HEK293 (cell line): ENCODE data around the gene PSTPIP1.
A peak's percentile ranks its signal among the peaks of the same experiment; 100 is the strongest.

Experiments
- AEBP2 ChIP-seq: fragments of 450-650 bp; formaldehyde crosslinking; IDR thresholded peaks from 2 replicates; pipeline ENCODE4 v1.5.1; 2016; ENCODE audit warnings: missing biosample characterization, missing genetic modification characterization, borderline replicate concordance
- FEZF1 ChIP-seq: fragments of 450-650 bp; formaldehyde crosslinking; IDR thresholded peaks from 2 replicates; pipeline ENCODE4 v1.5.1; 2016; ENCODE audit warnings: missing biosample characterization, missing genetic modification characterization
- GLI4 ChIP-seq: fragments of 450-650 bp; formaldehyde crosslinking; IDR thresholded peaks from 2 replicates; pipeline ENCODE4 v1.5.1; 2016; ENCODE audit warnings: missing biosample characterization, missing genetic modification characterization
- HOXD13 ChIP-seq: sonication (generic); formaldehyde crosslinking; IDR thresholded peaks from 2 replicates; pipeline ENCODE4 v1.8.0; 2022; ENCODE audit warnings: missing genetic modification reagents, borderline replicate concordance
- INSM2 ChIP-seq: fragments of 450-650 bp; formaldehyde crosslinking; IDR thresholded peaks from 2 replicates; pipeline ENCODE4 v1.5.1; 2016; ENCODE audit warnings: missing biosample characterization, missing genetic modification characterization
- KLF16 ChIP-seq: fragments of 450-650 bp; formaldehyde crosslinking; IDR thresholded peaks from 2 replicates; pipeline ENCODE4 v1.5.1; 2017; ENCODE audit warnings: missing biosample characterization, missing genetic modification characterization
- KLF8 ChIP-seq: fragments of 450-650 bp; formaldehyde crosslinking; IDR thresholded peaks from 2 replicates; pipeline ENCODE4 v1.5.1; 2016; ENCODE audit warnings: missing biosample characterization, missing genetic modification characterization
- MZF1 ChIP-seq: fragments of 450-650 bp; formaldehyde crosslinking; IDR thresholded peaks from 2 replicates; pipeline ENCODE4 v1.5.1; 2017; ENCODE audit warnings: missing biosample characterization, missing genetic modification characterization, borderline replicate concordance
- PBX3 ChIP-seq: sonication (generic); formaldehyde crosslinking; IDR thresholded peaks from 2 replicates; pipeline ENCODE4 v1.8.1; 2022; ENCODE audit warnings: mild to moderate bottlenecking, moderate library complexity, missing genetic modification reagents
- PRDM6 ChIP-seq: fragments of 450-650 bp; formaldehyde crosslinking; IDR thresholded peaks from 2 replicates; pipeline ENCODE4 v1.5.1; 2017; ENCODE audit warnings: missing biosample characterization, missing genetic modification characterization
- SETDB1 ChIP-seq: IDR thresholded peaks from one replicate; pipeline ENCODE4 v1.6.1; 2017; ENCODE audit warnings: mild to moderate bottlenecking, low read length, moderate library complexity, mixed read lengths; ENCODE audit not compliant: insufficient read length
- TCF7L2 ChIP-seq: IDR thresholded peaks from 2 replicates; pipeline ENCODE4 v1.6.1; 2011; ENCODE audit warnings: low read depth, mild to moderate bottlenecking, inconsistent platforms, low read length, moderate library complexity, borderline replicate concordance
- ZFP41 ChIP-seq: fragments of 450-650 bp; formaldehyde crosslinking; IDR thresholded peaks from 2 replicates; pipeline ENCODE4 v1.5.1; 2016; ENCODE audit warnings: missing biosample characterization, missing genetic modification characterization, borderline replicate concordance
- ZNF146 ChIP-seq: fragments of 450-650 bp; formaldehyde crosslinking; IDR thresholded peaks from 2 replicates; pipeline ENCODE4 v1.5.1; 2016; ENCODE audit warnings: missing biosample characterization, missing genetic modification characterization
- ZNF157 ChIP-seq: fragments of 450-650 bp; formaldehyde crosslinking; IDR thresholded peaks from 2 replicates; pipeline ENCODE4 v1.5.1; 2016; ENCODE audit warnings: missing biosample characterization, missing genetic modification characterization
- ZNF169 ChIP-seq: fragments of 450-650 bp; formaldehyde crosslinking; IDR thresholded peaks from 2 replicates; pipeline ENCODE4 v1.5.1; 2016; ENCODE audit warnings: missing biosample characterization, missing genetic modification characterization
- ZNF221 ChIP-seq: fragments of 450-650 bp; formaldehyde crosslinking; IDR thresholded peaks from 2 replicates; pipeline ENCODE4 v1.5.1; 2017; ENCODE audit warnings: missing biosample characterization, missing genetic modification characterization, borderline replicate concordance
- ZNF223 ChIP-seq: fragments of 450-650 bp; formaldehyde crosslinking; IDR thresholded peaks from 2 replicates; pipeline ENCODE4 v1.5.1; 2016; ENCODE audit warnings: missing biosample characterization, missing genetic modification characterization
- ZNF274 ChIP-seq, 2 experiments: fragments of 200-500 bp in 1 of 2; fragments of 450-650 bp in 1 of 2; sonication (Bioruptor generic) in 1 of 2; formaldehyde crosslinking in 1 of 2; IDR thresholded peaks; 2 replicates each; pipeline versions ENCODE4 v1.5.1 to v1.6.1; 2014 to 2016; ENCODE audit warnings: borderline replicate concordance in 1 of 2, inconsistent platforms in 1 of 2, low read length in 1 of 2, missing biosample characterization in 1 of 2, missing genetic modification characterization in 1 of 2
- ZNF391 ChIP-seq: fragments of 450-650 bp; formaldehyde crosslinking; IDR thresholded peaks from 2 replicates; pipeline ENCODE4 v1.5.1; 2016; ENCODE audit warnings: low read depth, missing biosample characterization, missing genetic modification characterization, borderline replicate concordance
- ZNF423 ChIP-seq: fragments of 450-650 bp; formaldehyde crosslinking; IDR thresholded peaks from 2 replicates; pipeline ENCODE4 v1.5.1; 2016; ENCODE audit warnings: missing biosample characterization, missing genetic modification characterization
- ZNF518A ChIP-seq: fragments of 450-650 bp; formaldehyde crosslinking; conservative IDR thresholded peaks from 2 replicates; pipeline ENCODE4 v1.5.1; 2016; ENCODE audit warnings: low read depth, missing biosample characterization, missing genetic modification characterization
- ZNF561 ChIP-seq: fragments of 450-650 bp; IDR thresholded peaks from 2 replicates; pipeline ENCODE4 v1.5.1; 2018; ENCODE audit warnings: missing biosample characterization, missing genetic modification characterization, borderline replicate concordance
- ZNF610 ChIP-seq: fragments of 450-650 bp; formaldehyde crosslinking; IDR thresholded peaks from 2 replicates; pipeline ENCODE4 v1.5.1; 2016; ENCODE audit warnings: missing biosample characterization, missing genetic modification characterization, borderline replicate concordance
- ZNF623 ChIP-seq: fragments of 450-650 bp; formaldehyde crosslinking; IDR thresholded peaks from 2 replicates; pipeline ENCODE4 v1.5.1; 2016; ENCODE audit warnings: missing biosample characterization, missing genetic modification characterization
- ZNF654 ChIP-seq: fragments of 450-650 bp; formaldehyde crosslinking; IDR thresholded peaks from 2 replicates; pipeline ENCODE4 v1.5.1; 2016; ENCODE audit warnings: low read depth, missing biosample characterization, missing genetic modification characterization
- ZNF658 ChIP-seq: fragments of 450-650 bp; formaldehyde crosslinking; IDR thresholded peaks from 2 replicates; pipeline ENCODE4; 2016; ENCODE audit warnings: missing biosample characterization, missing genetic modification characterization
- ZNF660 ChIP-seq: fragments of 450-650 bp; IDR thresholded peaks from 2 replicates; pipeline ENCODE4 v1.5.1; 2018; ENCODE audit warnings: missing biosample characterization, mild to moderate bottlenecking, missing genetic modification characterization
- ZNF677 ChIP-seq: fragments of 450-650 bp; IDR thresholded peaks from 2 replicates; pipeline ENCODE4 v1.5.0; 2018; ENCODE audit warnings: missing biosample characterization, mild to moderate bottlenecking, missing genetic modification characterization, moderate library complexity
- ZNF768 ChIP-seq: fragments of 450-650 bp; formaldehyde crosslinking; IDR thresholded peaks from 2 replicates; pipeline ENCODE4 v1.5.1; 2018; ENCODE audit warnings: missing biosample characterization, mild to moderate bottlenecking, missing genetic modification characterization
- ZNF843 ChIP-seq: fragments of 450-650 bp; formaldehyde crosslinking; IDR thresholded peaks from 2 replicates; pipeline ENCODE4 v1.5.1; 2016; ENCODE audit warnings: missing biosample characterization, missing genetic modification characterization

Gene PSTPIP1

GRCh38 chr15:76954744-76955143 is 40.2 kb upstream of the PSTPIP1 start (continued):
- TF ChIP-seq PBX3 (CRISPR knock-in tag) (no peak), ZNF169 (tag by site-specific recombination) (no peak), ZNF843 (tag by site-specific recombination) (peak; percentile 76), HOXD13 (CRISPR knock-in tag) (no peak), GLI4 (tag by site-specific recombination) (no peak), ZNF677 (tag by site-specific recombination) (no peak), ZNF223 (tag by site-specific recombination) (no peak), ZNF391 (tag by site-specific recombination) (no peak), ZNF768 (tag by site-specific recombination) (no peak), ZNF518A (tag by site-specific recombination) (no peak), ZNF274 (IDR thresholded peaks at IDR 0.05; ENCODE audit: low read length) (no peak), ZNF274 (tag by site-specific recombination; IDR thresholded peaks at IDR 0.05; ENCODE audit: borderline replicate concordance) (no peak), INSM2 (tag by site-specific recombination) (peak; percentile 87), ZFP41 (tag by site-specific recombination) (no peak), ZNF221 (tag by site-specific recombination) (no peak), ZNF660 (tag by site-specific recombination) (peak; percentile 68), PRDM6 (tag by site-specific recombination) (peak; percentile 92), SETDB1 (no peak), ZNF423 (tag by site-specific recombination) (no peak), AEBP2 (tag by site-specific recombination) (no peak), ZNF146 (tag by site-specific recombination) (no peak), TCF7L2 (no peak), ZNF157 (tag by site-specific recombination) (no peak), ZNF561 (no peak), MZF1 (no peak), ZNF658 (tag by site-specific recombination) (no peak), ZNF623 (tag by site-specific recombination) (no peak), ZNF654 (tag by site-specific recombination) (no peak), FEZF1 (tag by site-specific recombination) (peak; percentile 77), KLF16 (no peak), KLF8 (tag by site-specific recombination) (0 out of 2 replicates have a peak, but pooled peaks have one; percentile 10), ZNF610 (tag by site-specific recombination) (no peak)
